ENCODE results near the gene TPRG1.
A peak's percentile ranks its signal among the peaks of the same experiment; 100 is the strongest.

The TPRG1 gene

GRCh38 chr3:189239616-189240015 is 67.8 kb downstream of the TPRG1 start:
- TF ChIP-seq CTCF (IDR thresholded peaks at IDR 0.05; ENCODE audit: control insufficient read depth, insufficient read depth, low read depth, low read length, missing control alignments) = no peak
- no peak for DNase-seq (ENCODE audit: low read depth)
- H3K4me3 ChIP-seq (ENCODE audit: control insufficient read depth, low read depth, low read length) = no peak overlapping the region

GRCh38 chr3:189249987-189250386 is 78.2 kb downstream of the TPRG1 start:
- TF ChIP-seq CTCF (IDR thresholded peaks at IDR 0.05; ENCODE audit: control insufficient read depth, insufficient read depth, low read depth, low read length, missing control alignments) = no peak
- DNase-seq (ENCODE audit: low read depth) = no peak
- H3K4me3 ChIP-seq (ENCODE audit: control insufficient read depth, low read depth, low read length) = no peak overlapping the region

GRCh38 chr3:189258261-189258660 is 86.5 kb downstream of the TPRG1 start:
- no peak overlapping the region for H3K4me3 ChIP-seq (ENCODE audit: control insufficient read depth, low read depth, low read length)
- no peak for DNase-seq (ENCODE audit: low read depth)
- TF ChIP-seq CTCF (IDR thresholded peaks at IDR 0.05; ENCODE audit: control insufficient read depth, insufficient read depth, low read depth, low read length, missing control alignments) = no peak

GRCh38 chr3:189260556-189261493 is 89.1 kb downstream of the TPRG1 start:
- H3K4me3 ChIP-seq (ENCODE audit: control insufficient read depth, low read depth, low read length) = no peak overlapping the region
- no peak for DNase-seq (ENCODE audit: low read depth)
- TF ChIP-seq CTCF (IDR thresholded peaks at IDR 0.05; ENCODE audit: control insufficient read depth, insufficient read depth, low read depth, low read length, missing control alignments) = no peak

GRCh38 chr3:189262746-189263145 is 91.0 kb downstream of the TPRG1 start:
- TF ChIP-seq CTCF (IDR thresholded peaks at IDR 0.05; ENCODE audit: control insufficient read depth, insufficient read depth, low read depth, low read length, missing control alignments) = no peak
- no peak overlapping the region for H3K4me3 ChIP-seq (ENCODE audit: control insufficient read depth, low read depth, low read length)
- no peak for DNase-seq (ENCODE audit: low read depth)

GRCh38 chr3:189267981-189268613 is 96.3 kb downstream of the TPRG1 start:
- no peak overlapping the region for H3K4me3 ChIP-seq (ENCODE audit: control insufficient read depth, low read depth, low read length)
- no peak for DNase-seq (ENCODE audit: low read depth)
- peak; percentile 32 for TF ChIP-seq CTCF (IDR thresholded peaks at IDR 0.05; ENCODE audit: control insufficient read depth, insufficient read depth, low read depth, low read length, missing control alignments)
